K562 (cell line): ENCODE data around the gene TEKT2. TPM values are rescaled to one million over a fixed set of nuclear protein-coding genes. Genes with fewer than 3 reads are reported as not detected.
A peak's percentile ranks its signal among the peaks of the same experiment; 100 is the strongest.

Experiments
- FOXK1 ChIP-seq: sonication (generic); formaldehyde crosslinking; IDR thresholded peaks from 2 replicates; pipeline ENCODE4 v1.8.0; 2022; ENCODE audit warnings: missing genetic modification reagents, mild to moderate bottlenecking, borderline replicate concordance
- GTF3C2 ChIP-seq: IDR thresholded peaks from 3 replicates; pipeline ENCODE4 v1.6.1; 2011; ENCODE audit warnings: borderline replicate concordance, mild to moderate bottlenecking, moderate library complexity; ENCODE audit not compliant: insufficient read length; ENCODE audit errors: extremely low read depth
- JUN ChIP-seq, 2 experiments: sonication (generic) in 1 of 2; formaldehyde crosslinking in 1 of 2; IDR thresholded peaks; 2 replicates each; pipeline versions ENCODE4 v1.6.1 to v1.8.0; 2012 to 2022; ENCODE audit warnings: borderline replicate concordance in 2 of 2, mild to moderate bottlenecking in 2 of 2, improper control_type of control experiment in 1 of 2, low read depth in 1 of 2, low read length in 1 of 2, missing genetic modification reagents in 1 of 2
- MED1 ChIP-seq: sonication (generic); formaldehyde crosslinking; IDR thresholded peaks from 2 replicates; pipeline ENCODE4 v1.8.1; 2023; ENCODE audit warnings: missing genetic modification reagents, borderline replicate concordance
- MEIS2 ChIP-seq: fragments of 450-650 bp; IDR thresholded peaks from 2 replicates; pipeline ENCODE4 v1.6.1; 2014; ENCODE audit warnings: mild to moderate bottlenecking; ENCODE audit not compliant: partially characterized antibody
- NFE2 ChIP-seq: IDR thresholded peaks from 2 replicates; pipeline ENCODE4 v1.6.1; 2014; ENCODE audit warnings: antibody characterized with exemption, low read depth
- NFXL1 ChIP-seq: fragments of 450-650 bp; formaldehyde crosslinking; IDR thresholded peaks from 2 replicates; pipeline ENCODE4 v1.4.0; 2021; ENCODE audit warnings: mild to moderate bottlenecking
- RREB1 ChIP-seq: fragments of 250-450 bp; sonication (Bioruptor Pico); IDR thresholded peaks from 2 replicates; pipeline ENCODE4 v1.4.0; 2020
- ZC3H11A ChIP-seq: IDR thresholded peaks from 2 replicates; pipeline ENCODE4 v1.6.1; 2012; ENCODE audit warnings: low read depth, low read length, improper control_type of control experiment
- ZNF384 ChIP-seq: IDR thresholded peaks from 2 replicates; pipeline ENCODE4 v1.6.1; 2012; ENCODE audit warnings: low read depth, low read length, improper control_type of control experiment
- ZNF436 ChIP-seq: fragments of 250-450, 450-650 bp; sonication (Bioruptor Pico); formaldehyde crosslinking; IDR thresholded peaks from 2 replicates; pipeline ENCODE4 v1.7.0; 2020; ENCODE audit warnings: mild to moderate bottlenecking
- ZNF785 ChIP-seq: fragments of 250-450 bp; sonication (Bioruptor Pico); IDR thresholded peaks from 2 replicates; pipeline ENCODE4 v1.4.0; 2020; ENCODE audit warnings: mild to moderate bottlenecking
- ZSCAN32 ChIP-seq: fragments of 450-650 bp; formaldehyde crosslinking; IDR thresholded peaks from 2 replicates; pipeline ENCODE4 v1.4.0; 2020; ENCODE audit warnings: mild to moderate bottlenecking, moderate library complexity
- polyA plus RNA-seq, 8 experiments: library from polyadenylated mRNA; depleted of rRNA in 4 of 8; stranded (reverse) in 5 of 8; unstranded in 3 of 8; fragments of >200 nt; fragmentation: Nextera tagmentation in 2 of 8; fragmentation: Illumina TruSeq in 1 of 8; extraction: Ambion mirVana in 2 of 8; extraction: Trizol in 1 of 8; gene quantifications; 2 replicates each; pipeline versions ENCODE4 v1.2.1 to v1.2.3, GENCODE V29; 2011 to 2014; ENCODE audit warnings: inconsistent platforms in 1 of 8, missing spikeins in 1 of 8
- total RNA-seq, 7 experiments: library from RNA; depleted of rRNA in 6 of 7; stranded (reverse); fragments of >200 nt in 6 of 7; fragmentation: Illumina TruSeq in 2 of 7; extraction: Trizol in 2 of 7; gene quantifications; 2 replicates each; pipeline versions ENCODE4 v1.2.1 to v1.2.3, GENCODE V29; 2011 to 2021; ENCODE audit warnings: low replicate concordance in 1 of 7
- TF ChIP-seq, protein P1 (sequence below): fragments of 450-650 bp; formaldehyde crosslinking; IDR thresholded peaks from 2 replicates; pipeline ENCODE4 v1.4.0; 2020; ENCODE audit warnings: mild to moderate bottlenecking, moderate library complexity

Gene TEKT2
- total and polyA plus RNA-seq, 9 of the 15 experiments (the other 6 are each of a cell fraction or from before 2014, with no cell fraction given): 0.06 to 0.94 (median 0.30) TPM; not detected in 1

DNA sequence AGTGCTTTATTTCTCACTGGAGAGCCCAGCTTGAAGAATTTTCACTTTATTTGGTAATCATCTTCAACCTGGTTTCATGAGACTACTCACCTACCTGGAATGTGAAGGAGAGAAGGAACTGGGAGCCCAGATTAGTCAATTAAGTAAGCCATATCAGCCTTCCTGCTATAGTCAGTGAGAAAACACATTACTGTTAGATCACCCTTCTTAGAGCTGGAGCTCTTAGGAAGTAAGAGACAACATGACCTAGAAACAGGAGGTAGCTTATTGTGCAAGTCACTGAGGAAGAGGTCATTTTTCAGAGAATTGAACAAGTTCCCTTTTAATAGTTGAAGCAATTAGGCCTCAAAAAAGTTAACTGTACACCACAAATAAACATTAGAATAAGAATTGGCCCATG lies 49.2 kb upstream of the TEKT2 start (continued):
- TF ChIP-seq FOXK1 (no peak), NFXL1 (CRISPR knock-in tag) (no peak), RREB1 (CRISPR knock-in tag) (no peak), GTF3C2 (no peak), ZNF436 (CRISPR knock-in tag) (no peak), ZC3H11A (no peak), NFE2 (peak; percentile 65), ZSCAN32 (CRISPR knock-in tag) (no peak), ZNF785 (no peak), MED1 (CRISPR knock-in tag) (no peak), MEIS2 (no peak), JUN (IDR thresholded peaks at IDR 0.05; ENCODE audit: borderline replicate concordance, low read depth, low read length) (no peak), JUN (CRISPR knock-in tag; IDR thresholded peaks at IDR 0.05; ENCODE audit: borderline replicate concordance) (no peak), ZNF384 (no peak)
- TF ChIP-seq, protein P1, sequence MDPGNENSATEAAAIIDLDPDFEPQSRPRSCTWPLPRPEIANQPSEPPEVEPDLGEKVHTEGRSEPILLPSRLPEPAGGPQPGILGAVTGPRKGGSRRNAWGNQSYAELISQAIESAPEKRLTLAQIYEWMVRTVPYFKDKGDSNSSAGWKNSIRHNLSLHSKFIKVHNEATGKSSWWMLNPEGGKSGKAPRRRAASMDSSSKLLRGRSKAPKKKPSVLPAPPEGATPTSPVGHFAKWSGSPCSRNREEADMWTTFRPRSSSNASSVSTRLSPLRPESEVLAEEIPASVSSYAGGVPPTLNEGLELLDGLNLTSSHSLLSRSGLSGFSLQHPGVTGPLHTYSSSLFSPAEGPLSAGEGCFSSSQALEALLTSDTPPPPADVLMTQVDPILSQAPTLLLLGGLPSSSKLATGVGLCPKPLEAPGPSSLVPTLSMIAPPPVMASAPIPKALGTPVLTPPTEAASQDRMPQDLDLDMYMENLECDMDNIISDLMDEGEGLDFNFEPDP (CRISPR knock-in tag): no peak
